K562 (cell line): ENCODE results near the gene TFAP2A.

Experiments used
- EP300 ChIP-seq: IDR thresholded peaks from 2 replicates; pipeline ENCODE4 v1.6.1; 2012; ENCODE audit warnings: low read length, improper control_type of control experiment
- HDAC6 ChIP-seq: IDR thresholded peaks from 2 replicates; pipeline ENCODE4 v1.6.1; 2012; ENCODE audit warnings: low read depth, mild to moderate bottlenecking, control low read depth, inconsistent platforms, low read length, moderate library complexity
- HEY1 ChIP-seq: fragments of 250-450 bp; sonication (Bioruptor Pico); IDR thresholded peaks from 2 replicates; pipeline ENCODE4 v1.5.0; 2020; ENCODE audit warnings: mild to moderate bottlenecking, moderate library complexity, borderline replicate concordance
- RAD21 ChIP-seq, 2 experiments: fragments of 250-450 bp in 1 of 2; fragments of 450-650 bp in 1 of 2; sonication (Bioruptor Pico) in 1 of 2; formaldehyde crosslinking in 1 of 2; IDR thresholded peaks in 1 of 2; conservative IDR thresholded peaks in 1 of 2; 2 replicates each; pipeline versions ENCODE4 v1.4.0 to v1.8.0; 2020 to 2022; ENCODE audit warnings: mild to moderate bottlenecking in 2 of 2, moderate library complexity in 1 of 2
- TARDBP ChIP-seq: fragments of 450-650 bp; IDR thresholded peaks from 2 replicates; pipeline ENCODE4 v1.6.1; 2016
- TGIF2 ChIP-seq: sonication (generic); formaldehyde crosslinking; IDR thresholded peaks from 2 replicates; pipeline ENCODE4 v1.8.1; 2022; ENCODE audit warnings: mild to moderate bottlenecking, missing genetic modification reagents, moderate library complexity
- ZBTB12 ChIP-seq: fragments of 250-450 bp; sonication (Bioruptor Pico); IDR thresholded peaks from 2 replicates; pipeline ENCODE4 v1.4.0; 2020
- TF ChIP-seq, protein P1 (sequence below): IDR thresholded peaks from 2 replicates; pipeline ENCODE4 v1.6.1; 2012; ENCODE audit warnings: low read depth, low read length, improper control_type of control experiment, borderline replicate concordance
- TF ChIP-seq, protein P2 (sequence below), 3 experiments: IDR thresholded peaks in 2 of 3; conservative IDR thresholded peaks in 1 of 3; 2 replicates each; pipeline ENCODE4 v1.5.1; 2011 to 2012; ENCODE audit warnings: low read length in 3 of 3, mild to moderate bottlenecking in 3 of 3, control low read depth in 2 of 3, improper control_type of control experiment in 1 of 3, inconsistent platforms in 1 of 3, low read depth in 1 of 3, mixed read lengths in 1 of 3, moderate library complexity in 1 of 3; ENCODE audit not compliant: insufficient read depth in 2 of 3

DNA sequence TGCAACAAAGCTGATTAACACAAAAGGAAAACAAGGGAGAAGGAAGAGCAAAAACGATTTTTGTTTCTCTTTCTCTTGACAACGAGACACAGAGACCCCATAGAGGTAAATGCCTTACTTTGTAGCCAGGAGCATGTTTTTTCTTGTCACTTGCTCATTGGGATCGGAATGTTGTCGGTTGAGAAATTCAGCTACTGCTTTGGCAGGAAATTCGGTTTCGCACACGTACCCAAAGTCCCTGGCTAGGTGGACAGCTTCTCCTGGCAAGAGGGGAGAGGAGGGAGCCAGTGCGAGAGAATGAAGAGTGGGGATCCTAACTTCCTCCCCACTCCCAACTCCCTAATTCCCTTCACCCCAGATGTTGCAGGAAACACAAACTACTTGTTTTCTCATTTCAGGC, 14.5 kb downstream of the TFAP2A start:
- TF ChIP-seq TARDBP (no peak), RAD21 (CRISPR knock-in tag; conservative IDR thresholded peaks at IDR 0.05 in 1 of 2, IDR thresholded peaks at IDR 0.05 in 1 of 2) (no peak), ZBTB12 (CRISPR knock-in tag) (no peak), HEY1 (CRISPR knock-in tag) (no peak), HDAC6 (no peak), TGIF2 (CRISPR knock-in tag) (no peak), EP300 (no peak)
- TF ChIP-seq, protein P1, sequence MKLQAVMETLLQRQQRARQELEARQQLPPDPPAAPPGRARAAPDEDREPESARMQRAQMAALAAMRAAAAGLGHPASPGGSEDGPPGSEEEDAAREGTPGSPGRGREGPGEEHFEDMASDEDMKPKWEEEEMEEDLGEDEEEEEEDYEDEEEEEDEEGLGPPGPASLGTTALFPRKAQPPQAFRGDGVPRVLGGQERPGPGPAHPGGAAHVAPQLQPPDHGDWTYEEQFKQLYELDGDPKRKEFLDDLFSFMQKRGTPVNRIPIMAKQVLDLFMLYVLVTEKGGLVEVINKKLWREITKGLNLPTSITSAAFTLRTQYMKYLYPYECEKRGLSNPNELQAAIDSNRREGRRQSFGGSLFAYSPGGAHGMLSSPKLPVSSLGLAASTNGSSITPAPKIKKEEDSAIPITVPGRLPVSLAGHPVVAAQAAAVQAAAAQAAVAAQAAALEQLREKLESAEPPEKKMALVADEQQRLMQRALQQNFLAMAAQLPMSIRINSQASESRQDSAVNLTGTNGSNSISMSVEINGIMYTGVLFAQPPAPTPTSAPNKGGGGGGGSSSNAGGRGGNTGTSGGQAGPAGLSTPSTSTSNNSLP: no peak
- TF ChIP-seq, protein P2, sequence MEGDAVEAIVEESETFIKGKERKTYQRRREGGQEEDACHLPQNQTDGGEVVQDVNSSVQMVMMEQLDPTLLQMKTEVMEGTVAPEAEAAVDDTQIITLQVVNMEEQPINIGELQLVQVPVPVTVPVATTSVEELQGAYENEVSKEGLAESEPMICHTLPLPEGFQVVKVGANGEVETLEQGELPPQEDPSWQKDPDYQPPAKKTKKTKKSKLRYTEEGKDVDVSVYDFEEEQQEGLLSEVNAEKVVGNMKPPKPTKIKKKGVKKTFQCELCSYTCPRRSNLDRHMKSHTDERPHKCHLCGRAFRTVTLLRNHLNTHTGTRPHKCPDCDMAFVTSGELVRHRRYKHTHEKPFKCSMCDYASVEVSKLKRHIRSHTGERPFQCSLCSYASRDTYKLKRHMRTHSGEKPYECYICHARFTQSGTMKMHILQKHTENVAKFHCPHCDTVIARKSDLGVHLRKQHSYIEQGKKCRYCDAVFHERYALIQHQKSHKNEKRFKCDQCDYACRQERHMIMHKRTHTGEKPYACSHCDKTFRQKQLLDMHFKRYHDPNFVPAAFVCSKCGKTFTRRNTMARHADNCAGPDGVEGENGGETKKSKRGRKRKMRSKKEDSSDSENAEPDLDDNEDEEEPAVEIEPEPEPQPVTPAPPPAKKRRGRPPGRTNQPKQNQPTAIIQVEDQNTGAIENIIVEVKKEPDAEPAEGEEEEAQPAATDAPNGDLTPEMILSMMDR (IDR thresholded peaks at IDR 0.05 in 2 of 3, conservative IDR thresholded peaks at IDR 0.05 in 1 of 3; ENCODE audit: insufficient read depth in 2 of 3, low read depth in 1 of 3, low read length in 3 of 3): no peak
